HG02870 (cell line): ENCODE results near the gene MERTK.

ENCODE experiments used
- ATAC-seq: cut with Tn5 transposase; IDR thresholded peaks from one replicate; pipeline ENCODE4 v1.9.1; 2021; ENCODE audit warnings: mild to moderate bottlenecking, moderate library complexity; ENCODE audit not compliant: unreplicated experiment

MERTK gene

GRCh38 chr2:112005406-112006075 is 107.1 kb downstream of the MERTK start:
- no peak for ATAC-seq

- no peak for ATAC-seq
Measured at GRCh38 chr2:112006076-112006410, 107.6 kb downstream of the MERTK start.

GRCh38 chr2:112007493-112007892 is 109.1 kb downstream of the MERTK start:
- ATAC-seq: no peak

- no peak for ATAC-seq
Measured at GRCh38 chr2:112008910-112009485, 110.6 kb downstream of the MERTK start.

- no peak for ATAC-seq
Measured at GRCh38 chr2:112010751-112011150, 112.3 kb downstream of the MERTK start.

- no peak for ATAC-seq
Measured at GRCh38 chr2:112012556-112012955, 114.1 kb downstream of the MERTK start.

DNA sequence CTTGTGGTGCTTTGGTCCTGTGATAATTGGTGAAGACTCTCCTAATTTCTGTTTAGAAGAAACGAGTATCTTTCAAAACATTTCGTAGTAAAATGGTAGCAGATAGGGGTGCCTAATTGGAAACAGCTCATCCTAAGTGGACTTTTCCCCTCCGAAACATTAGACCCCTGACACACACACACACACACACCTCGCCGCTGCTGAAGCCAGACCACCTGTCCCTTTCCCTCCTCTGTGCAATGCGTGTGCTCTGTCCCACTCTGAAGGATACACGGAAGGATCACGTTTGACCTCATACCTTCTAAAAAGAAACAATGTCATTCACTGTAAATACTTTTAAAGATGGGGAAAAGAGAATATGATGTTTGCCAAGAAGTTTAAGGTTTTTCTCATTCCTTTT is 120.4 kb downstream of the MERTK start:
- no peak for ATAC-seq

DNA sequence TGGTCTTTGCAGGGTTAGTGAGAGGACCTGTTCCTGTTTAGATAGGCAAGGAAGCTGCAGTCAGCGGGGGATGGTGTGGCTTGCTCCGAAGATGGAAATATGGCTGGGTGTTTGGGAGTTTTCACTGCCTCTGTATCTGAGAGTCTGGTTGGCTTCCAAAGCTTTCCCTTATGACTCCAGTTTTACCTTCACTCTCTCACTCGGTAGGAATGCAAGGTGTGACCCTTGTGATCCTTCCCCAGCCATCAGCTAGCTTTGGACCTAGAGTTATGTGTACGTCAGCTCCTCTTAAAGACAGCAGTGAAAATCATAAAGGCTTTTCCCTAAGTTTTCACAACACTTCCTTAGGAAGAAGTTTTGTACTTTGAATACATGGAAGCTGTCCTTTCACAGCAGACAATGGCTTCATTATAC is 121.2 kb downstream of the MERTK start:
- ATAC-seq: no peak

DNA sequence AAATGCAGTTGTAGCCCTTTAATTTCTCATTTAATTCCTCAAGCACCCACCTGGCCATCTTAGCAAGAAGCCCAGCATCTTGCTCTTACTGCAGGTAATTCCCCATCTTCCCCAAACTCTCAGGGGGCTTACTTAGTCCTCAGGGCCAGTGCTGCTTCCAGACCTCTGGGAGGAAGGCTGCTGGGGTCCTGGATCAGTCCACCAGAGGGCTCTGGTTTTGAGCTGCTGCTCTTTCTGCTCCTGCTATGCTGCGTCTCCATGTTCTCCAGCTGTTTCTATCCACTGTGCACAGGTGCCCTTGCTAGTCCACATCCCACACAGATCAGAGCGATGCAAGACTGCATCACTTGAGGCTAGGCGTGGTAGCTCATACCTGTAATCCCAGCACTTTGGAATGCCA is 122.2 kb downstream of the MERTK start:
- no peak for ATAC-seq

- ATAC-seq: no peak
Measured at GRCh38 chr2:112021290-112021689, 122.9 kb downstream of the MERTK start.

DNA sequence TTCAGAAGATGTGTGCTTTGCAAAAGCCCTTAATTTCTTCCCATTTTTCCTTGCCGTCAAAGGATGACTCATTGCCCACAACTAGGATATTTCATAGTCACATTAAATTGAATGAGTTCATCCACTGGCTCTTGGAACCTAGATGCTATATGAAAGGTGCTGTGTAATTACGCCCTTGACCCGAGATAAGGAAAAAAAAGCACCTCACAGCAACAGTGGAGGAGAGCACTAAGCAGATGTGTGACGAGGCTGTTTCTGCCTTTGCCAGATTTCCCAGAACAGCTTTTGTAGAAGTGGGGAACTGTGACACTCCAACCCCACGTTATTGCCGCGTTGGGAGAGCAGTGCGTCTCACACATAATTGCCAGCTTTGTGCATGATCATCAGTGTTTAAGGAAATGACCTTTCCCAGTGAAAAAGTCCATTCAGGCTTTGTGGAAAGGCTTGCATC is 123.4 kb downstream of the MERTK start:
- ATAC-seq: no peak

DNA sequence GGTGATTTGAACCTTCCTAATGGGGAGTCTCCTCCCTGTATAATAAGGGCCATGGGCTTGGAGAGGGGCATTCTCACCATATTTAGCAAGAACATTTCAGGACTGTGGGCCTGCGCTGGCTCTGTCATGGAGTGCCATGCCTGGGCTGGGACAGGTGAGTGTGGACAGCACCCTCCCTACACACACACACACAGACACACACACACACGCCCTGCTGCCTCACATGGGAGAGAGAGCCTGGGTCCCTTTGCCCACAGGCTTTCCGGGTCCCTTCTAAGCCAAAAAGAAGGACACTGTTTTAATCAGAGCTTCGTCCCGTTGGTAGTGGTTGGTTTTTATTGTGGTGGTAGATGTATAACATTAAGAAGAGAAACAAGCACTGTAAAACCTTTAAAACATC is 125.3 kb downstream of the MERTK start:
- no peak for ATAC-seq

GRCh38 chr2:112024231-112024630 is 125.8 kb downstream of the MERTK start:
- no peak for ATAC-seq

DNA sequence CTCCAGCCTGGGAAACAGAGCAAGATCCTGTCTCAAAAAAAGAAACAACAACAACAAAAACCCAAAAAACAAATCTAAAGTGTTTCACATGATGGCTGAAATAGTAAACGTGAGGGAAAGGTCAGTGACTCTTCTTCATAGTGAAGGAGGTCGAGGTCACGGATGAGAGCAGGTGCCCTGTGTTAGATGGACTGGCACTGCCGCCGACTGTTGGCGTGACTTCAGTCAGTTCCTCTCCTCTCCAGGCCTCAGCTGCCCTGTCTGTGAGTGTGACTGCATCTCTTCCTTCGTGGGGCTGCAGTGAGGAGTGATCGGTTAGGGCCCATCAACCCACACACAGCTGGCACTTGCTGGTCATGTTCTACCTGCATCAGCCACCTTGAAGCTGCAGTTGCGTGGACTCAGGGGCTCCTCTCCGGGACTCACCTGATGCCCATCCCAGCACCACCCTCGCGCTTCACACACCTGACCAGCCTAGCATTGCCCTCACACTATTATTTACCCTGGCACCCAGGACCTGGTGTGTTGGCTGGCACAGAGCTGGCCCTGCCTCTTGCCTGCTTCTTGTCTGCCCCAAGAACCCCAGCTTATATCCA is 126.6 kb downstream of the MERTK start:
- no peak for ATAC-seq

DNA sequence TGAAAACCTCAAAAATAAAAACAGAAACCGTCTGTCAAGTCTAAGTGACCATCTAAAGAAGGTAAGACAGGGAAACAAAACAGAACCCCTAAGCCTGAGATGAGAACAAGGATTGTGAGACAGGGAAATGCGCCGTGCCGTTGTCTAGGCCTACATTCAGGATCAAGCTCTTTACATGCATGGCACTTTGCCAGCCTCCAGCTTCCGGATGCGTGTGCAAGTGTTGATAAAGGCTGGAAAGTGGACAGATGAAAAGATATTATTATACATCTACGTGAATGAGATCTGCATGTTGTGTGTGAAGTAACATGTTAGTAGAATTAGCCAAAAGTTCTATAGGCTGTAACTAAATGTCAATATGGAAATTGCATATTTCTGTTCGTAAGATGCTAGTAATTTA is 128.1 kb downstream of the MERTK start:
- no peak for ATAC-seq

GRCh38 chr2:112027767-112028166 is 129.4 kb downstream of the MERTK start:
- ATAC-seq: no peak

- ATAC-seq: no peak
Measured at GRCh38 chr2:112029164-112029563, 130.8 kb downstream of the MERTK start.

- no peak for ATAC-seq
Measured at GRCh38 chr2:112031473-112032223, 133.2 kb downstream of the MERTK start.

GRCh38 chr2:112032224-112032586 is 133.8 kb downstream of the MERTK start:
- no peak for ATAC-seq

- ATAC-seq: no peak
Measured at GRCh38 chr2:112032689-112033465, 134.5 kb downstream of the MERTK start.

GRCh38 chr2:112033600-112033999 is 135.2 kb downstream of the MERTK start:
- ATAC-seq: no peak
